ENCODE data around the gene C1orf116. TPM values are rescaled to one million over a fixed set of nuclear protein-coding genes. Genes with fewer than 3 reads are reported as not detected.

Gene C1orf116
- total RNA-seq, 1 donor from 2014 or later: 0.04 TPM

GRCh38 chr1:206971029-206971655, 61.4 kb downstream of the C1orf116 start:
- H3K9ac ChIP-seq: no peak overlapping the region
- H3K4me3 Mint-ChIP-seq: no peak overlapping the region
- H2AFZ ChIP-seq (replicated peaks): no peak overlapping the region
- no peak for DNase-seq (ENCODE audit: low spot score)
- no peaks in the 10 kb centered on the region for H3K36me3 Mint-ChIP-seq
- no peak overlapping the region for H3K27ac Mint-ChIP-seq
- peaks cover 3% of the 10 kb centered on the region for H3K27me3 Mint-ChIP-seq (ENCODE audit: insufficient read depth, low read depth)
- TF ChIP-seq EZH2phosphoT487 (IDR thresholded peaks at IDR 0.05) (no peak), CTCF (IDR thresholded peaks at IDR 0.05) (no peak), EZH2 (IDR thresholded peaks at IDR 0.05) (no peak)
- H4K20me1 ChIP-seq (ENCODE audit: low read depth): no peaks in the 10 kb centered on the region
- no peaks in the 10 kb centered on the region for H3K4me1 Mint-ChIP-seq
- H3K79me2 ChIP-seq (ENCODE audit: low read depth): no peaks in the 10 kb centered on the region
- H3F3A ChIP-seq (ENCODE audit: low read depth): no peaks in the 10 kb centered on the region
- no peaks in the 10 kb centered on the region for H3K9me3 Mint-ChIP-seq
- H3K4me3 ChIP-seq: no peak overlapping the region
- H3K27ac ChIP-seq: no peak overlapping the region
- no peaks in the 10 kb centered on the region for H3K27me3 ChIP-seq
- no peaks in the 10 kb centered on the region for H3K4me1 ChIP-seq
- H3K36me3 ChIP-seq: no peaks in the 10 kb centered on the region
- no peak overlapping the region for H3K4me2 ChIP-seq
- H3K9me3 ChIP-seq (ENCODE audit: low read depth): no peaks in the 10 kb centered on the region

GRCh38 chr1:206970446-206970845, 62.1 kb downstream of the C1orf116 start, which contains the start of gene FCAMR:
TSS of gene FCAMR (minus strand) at chr1:206970460. CDS start at chr1:206970125, 335 bp downstream.
- Mint-ChIP-seq H3K4me3 (no peak within 1 kb of the TSS), H3K36me3 (no peaks in the 10 kb centered on the region), H3K9me3 (no peaks in the 10 kb centered on the region), H3K4me1 (no peaks in the 10 kb centered on the region), H3K27me3 (ENCODE audit: insufficient read depth, low read depth) (peaks cover 6% of the 10 kb centered on the region), H3K27ac (no peak within 1 kb of the TSS)
- Histone ChIP-seq H3K27ac (no peak within 1 kb of the TSS), H2AFZ (replicated peaks) (no peak within 1 kb of the TSS), H3K4me2 (no peak within 1 kb of the TSS), H3K27me3 (no peaks in the 10 kb centered on the region), H3F3A (ENCODE audit: low read depth) (no peaks in the 10 kb centered on the region), H3K4me1 (no peaks in the 10 kb centered on the region), H3K9ac (no peak within 1 kb of the TSS), H3K36me3 (no peaks in the 10 kb centered on the region), H4K20me1 (ENCODE audit: low read depth) (no peaks in the 10 kb centered on the region), H3K4me3 (no peak within 1 kb of the TSS), H3K9me3 (ENCODE audit: low read depth) (no peaks in the 10 kb centered on the region), H3K79me2 (ENCODE audit: low read depth) (no peaks in the 10 kb centered on the region)
- no peak for DNase-seq (ENCODE audit: low spot score)
- TF ChIP-seq EZH2phosphoT487 (IDR thresholded peaks at IDR 0.05): no peak

GRCh38 chr1:206969090-206969489, 63.5 kb downstream of the C1orf116 start:
- Histone ChIP-seq H3K36me3 (no peaks in the 10 kb centered on the region), H3K4me3 (no peak overlapping the region), H3K4me1 (no peaks in the 10 kb centered on the region), H3F3A (ENCODE audit: low read depth) (no peaks in the 10 kb centered on the region), H2AFZ (replicated peaks) (no peak overlapping the region), H3K27ac (no peak overlapping the region), H3K9ac (no peak overlapping the region), H4K20me1 (ENCODE audit: low read depth) (no peaks in the 10 kb centered on the region), H3K79me2 (ENCODE audit: low read depth) (no peaks in the 10 kb centered on the region), H3K4me2 (no peak overlapping the region), H3K9me3 (ENCODE audit: low read depth) (no peaks in the 10 kb centered on the region), H3K27me3 (no peaks in the 10 kb centered on the region)
- no peaks in the 10 kb centered on the region for H3K4me1 Mint-ChIP-seq
- no peak for DNase-seq (ENCODE audit: low spot score)
- H3K27me3 Mint-ChIP-seq (ENCODE audit: insufficient read depth, low read depth): peaks cover 6% of the 10 kb centered on the region
- no peak for TF ChIP-seq EZH2phosphoT487 (IDR thresholded peaks at IDR 0.05)
- TF ChIP-seq EZH2 (IDR thresholded peaks at IDR 0.05): no peak
- no peak for TF ChIP-seq CTCF (IDR thresholded peaks at IDR 0.05)
- no peaks in the 10 kb centered on the region for H3K36me3 Mint-ChIP-seq
- no peak overlapping the region for H3K4me3 Mint-ChIP-seq
- no peaks in the 10 kb centered on the region for H3K9me3 Mint-ChIP-seq
- H3K27ac Mint-ChIP-seq: no peak overlapping the region

Other genes with a start within 250 kb of the C1orf116 start
- gene IL20, start 167.1 kb downstream of the C1orf116 start, total RNA-seq (ENCODE audit: low replicate concordance): not detected in 2 replicates
- gene IL24, start 135.3 kb downstream of the C1orf116 start, total RNA-seq (ENCODE audit: low replicate concordance): not detected in 2 replicates
- gene FCMR, start 110.8 kb downstream of the C1orf116 start, total RNA-seq (ENCODE audit: low replicate concordance): not detected in 2 replicates
- not detected in 2 replicates for gene PIGR, start 86.3 kb downstream of the C1orf116 start, total RNA-seq (ENCODE audit: low replicate concordance)
- not detected in 2 replicates for gene FCAMR, start 62.3 kb downstream of the C1orf116 start, total RNA-seq (ENCODE audit: low replicate concordance)
- 17.7 and 27.0 TPM in 2 replicates for gene YOD1, start 18.5 kb upstream of the C1orf116 start, total RNA-seq (ENCODE audit: low replicate concordance)
- gene PFKFB2, start 20.5 kb upstream of the C1orf116 start, total RNA-seq (ENCODE audit: low replicate concordance): 6.0 and 10.0 TPM in 2 replicates
- not detected in 2 replicates for gene C4BPB, start 56.1 kb upstream of the C1orf116 start, total RNA-seq (ENCODE audit: low replicate concordance)
- gene C4BPA, start 71.5 kb upstream of the C1orf116 start, total RNA-seq (ENCODE audit: low replicate concordance): 0.06 TPM in 1 of 2 replicates, not detected in the other

Data from neural progenitor cell (in vitro differentiated cells).